ENCODE measurements around the gene PKNOX2. TPM values are rescaled to one million over a fixed set of nuclear protein-coding genes. Genes with fewer than 3 reads are reported as not detected.
A peak's percentile ranks its signal among the peaks of the same experiment; 100 is the strongest.

Gene PKNOX2
- total and polyA plus RNA-seq, 9 donors = 11.5 to 27.8 (median 24.5) TPM

DNA sequence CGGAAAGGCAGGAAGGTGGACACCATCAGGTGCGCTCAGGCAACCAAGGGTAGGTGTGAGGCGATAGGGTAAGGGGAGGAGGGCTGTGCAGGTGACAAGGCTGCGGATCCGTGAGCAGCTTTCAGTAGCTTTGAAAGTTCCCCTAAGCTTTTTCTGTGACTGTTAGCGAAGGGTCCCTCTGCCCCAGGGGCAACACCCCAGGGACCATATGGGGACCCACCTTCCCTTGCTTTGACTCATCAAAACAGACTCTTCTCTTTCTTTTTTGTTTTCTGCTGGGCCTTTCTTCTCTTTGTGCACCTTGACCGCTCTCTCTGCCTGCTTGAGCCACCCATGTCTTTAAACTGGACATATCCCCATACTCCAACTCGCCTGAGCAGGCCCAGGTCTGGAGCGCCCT, 194.6 kb downstream of the PKNOX2 start:
- H3K27me3 ChIP-seq (ENCODE audit: control insufficient read depth, insufficient read depth, low read length) = no peaks in the 10 kb centered on the region
- 86% methylated on average over 6 of the region's 9 CpGs for WGBS (ENCODE audit: insufficient coverage)
- H3K9me3 ChIP-seq (replicated peaks; ENCODE audit: control insufficient read depth, low read depth, low read length) = no peaks in the 10 kb centered on the region
- H3K4me1 ChIP-seq (ENCODE audit: control insufficient read depth, insufficient read depth, low read length) = peaks cover 49% of the 10 kb centered on the region
- H3K27ac ChIP-seq (ENCODE audit: low read length) = no peak overlapping the region
- H3K36me3 ChIP-seq (ENCODE audit: control insufficient read depth, insufficient read depth, low read length) = peaks cover 23% of the 10 kb centered on the region
- no peak overlapping the region for H3K4me3 ChIP-seq (ENCODE audit: low read length)
- no peak for DNase-seq

DNA sequence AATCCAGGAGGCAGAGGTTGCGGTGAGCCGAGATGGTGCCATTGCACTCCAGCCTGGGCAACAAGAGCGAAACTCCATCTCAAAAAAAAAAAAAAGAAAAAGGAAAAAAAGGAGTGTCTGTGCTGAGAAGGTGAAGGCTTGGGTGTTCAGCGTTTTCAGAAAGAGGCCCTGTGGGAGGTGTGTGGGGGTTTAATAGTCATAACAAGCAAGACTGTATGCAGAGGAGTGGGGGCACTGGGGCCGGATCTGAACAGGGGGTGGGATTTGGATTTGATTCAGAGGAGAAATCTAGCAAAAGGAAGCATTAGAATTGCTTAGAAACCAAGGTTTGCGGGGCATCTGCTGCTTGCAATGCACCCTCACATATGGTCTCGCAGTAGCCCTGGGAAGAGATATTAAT, 195.5 kb downstream of the PKNOX2 start:
- WGBS (ENCODE audit: insufficient coverage) = 75% methylated on average over 4 of the region's 7 CpGs
- no peaks in the 10 kb centered on the region for H3K9me3 ChIP-seq (replicated peaks; ENCODE audit: control insufficient read depth, low read depth, low read length)
- H3K4me3 ChIP-seq (ENCODE audit: low read length) = no peak overlapping the region
- no peak overlapping the region for H3K27ac ChIP-seq (ENCODE audit: low read length)
- peaks cover 56% of the 10 kb centered on the region for H3K4me1 ChIP-seq (ENCODE audit: control insufficient read depth, insufficient read depth, low read length)
- H3K36me3 ChIP-seq (ENCODE audit: control insufficient read depth, insufficient read depth, low read length) = peaks cover 22% of the 10 kb centered on the region
- no peaks in the 10 kb centered on the region for H3K27me3 ChIP-seq (ENCODE audit: control insufficient read depth, insufficient read depth, low read length)
- DNase-seq = no peak

DNA sequence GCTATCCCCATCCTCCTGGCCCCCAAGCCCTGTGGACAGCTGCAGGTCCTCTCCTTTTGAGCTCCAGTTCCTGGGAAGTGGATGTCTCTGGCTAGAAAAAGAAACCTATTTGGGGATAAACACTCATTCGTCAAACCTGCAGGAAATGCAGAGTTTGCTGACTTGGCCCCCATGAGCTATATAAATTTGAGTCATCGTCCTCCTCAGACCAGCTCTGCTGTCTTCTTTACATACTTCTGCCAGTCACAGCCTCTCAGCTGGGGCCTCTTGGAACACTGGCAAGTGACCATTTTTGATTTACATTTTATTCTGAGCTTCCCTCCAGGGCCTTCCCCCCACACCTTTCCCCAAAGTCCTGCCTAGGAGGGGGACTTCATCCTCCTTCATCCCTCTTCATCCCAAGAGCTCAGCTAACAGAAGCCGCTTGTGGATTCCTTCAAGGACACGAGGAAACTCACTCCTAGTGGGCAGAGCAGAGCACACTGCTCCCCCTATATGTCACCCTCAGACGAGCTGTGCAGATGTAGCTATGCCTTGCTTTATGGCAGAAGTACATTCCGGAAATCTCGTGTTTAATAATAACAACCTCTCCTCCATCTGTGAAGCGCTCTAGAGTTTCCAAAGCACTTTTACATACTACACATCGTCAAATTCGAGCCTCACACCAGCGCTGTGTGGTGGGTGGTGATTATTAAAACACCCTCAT, 199.7 kb downstream of the PKNOX2 start:
- peaks cover 31% of the 10 kb centered on the region for H3K36me3 ChIP-seq (ENCODE audit: control insufficient read depth, insufficient read depth, low read length)
- DNase-seq = peak; percentile 67
- peak overlapping the region; percentile 67 for H3K27ac ChIP-seq (ENCODE audit: low read length)
- H3K27me3 ChIP-seq (ENCODE audit: control insufficient read depth, insufficient read depth, low read length) = no peaks in the 10 kb centered on the region
- WGBS (ENCODE audit: insufficient coverage) = 18% methylated on average over 5 of the region's 11 CpGs
- no peaks in the 10 kb centered on the region for H3K9me3 ChIP-seq (replicated peaks; ENCODE audit: control insufficient read depth, low read depth, low read length)
- no peak overlapping the region for H3K4me3 ChIP-seq (ENCODE audit: low read length)
- H3K4me1 ChIP-seq (ENCODE audit: control insufficient read depth, insufficient read depth, low read length) = peaks cover 37% of the 10 kb centered on the region

DNA sequence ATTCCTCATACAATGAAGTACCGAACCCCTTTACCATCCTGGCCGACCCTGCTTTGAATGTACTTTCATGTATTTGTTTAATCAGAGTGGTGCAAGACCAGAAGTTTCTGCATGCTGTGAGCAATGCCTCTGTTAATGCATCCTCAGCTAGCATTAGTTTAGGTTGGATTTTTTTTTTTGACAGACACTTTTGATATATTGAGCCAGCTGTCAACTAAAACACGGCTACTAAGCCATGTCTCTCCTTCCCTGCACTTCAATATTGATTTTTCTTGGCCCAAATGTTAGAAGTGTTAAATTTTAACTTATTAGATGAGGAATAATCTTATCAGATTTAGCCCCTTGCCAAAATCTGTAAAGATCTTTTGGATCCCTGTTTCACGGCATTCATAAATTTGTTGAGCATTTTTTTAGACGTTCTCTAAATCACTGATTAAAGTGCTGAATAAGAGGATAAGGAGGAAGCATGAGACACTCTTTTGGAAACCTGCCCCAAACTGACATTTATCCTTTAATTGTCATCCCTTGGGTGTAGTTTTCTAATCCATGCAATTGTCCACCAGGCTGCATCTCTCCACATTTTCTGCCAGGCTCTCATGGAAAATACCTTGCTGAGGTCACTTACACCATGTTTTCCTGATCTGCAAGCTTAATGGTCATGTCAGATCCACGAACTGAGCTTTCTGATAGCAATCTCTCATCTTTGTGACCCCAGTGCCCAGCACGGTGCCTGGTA, 200.8 kb downstream of the PKNOX2 start:
- Histone ChIP-seq H3K36me3 (ENCODE audit: control insufficient read depth, insufficient read depth, low read length) (peaks cover 38% of the 10 kb centered on the region), H3K4me3 (ENCODE audit: low read length) (no peak overlapping the region), H3K9me3 (replicated peaks; ENCODE audit: control insufficient read depth, low read depth, low read length) (no peaks in the 10 kb centered on the region), H3K27ac (ENCODE audit: low read length) (no peak overlapping the region), H3K4me1 (ENCODE audit: control insufficient read depth, insufficient read depth, low read length) (peaks cover 47% of the 10 kb centered on the region), H3K27me3 (ENCODE audit: control insufficient read depth, insufficient read depth, low read length) (peaks cover under 1% of the 10 kb centered on the region)
- DNase-seq = no peak
- WGBS (ENCODE audit: insufficient coverage) = 81% methylated on average over 2 of the region's 7 CpGs

DNA sequence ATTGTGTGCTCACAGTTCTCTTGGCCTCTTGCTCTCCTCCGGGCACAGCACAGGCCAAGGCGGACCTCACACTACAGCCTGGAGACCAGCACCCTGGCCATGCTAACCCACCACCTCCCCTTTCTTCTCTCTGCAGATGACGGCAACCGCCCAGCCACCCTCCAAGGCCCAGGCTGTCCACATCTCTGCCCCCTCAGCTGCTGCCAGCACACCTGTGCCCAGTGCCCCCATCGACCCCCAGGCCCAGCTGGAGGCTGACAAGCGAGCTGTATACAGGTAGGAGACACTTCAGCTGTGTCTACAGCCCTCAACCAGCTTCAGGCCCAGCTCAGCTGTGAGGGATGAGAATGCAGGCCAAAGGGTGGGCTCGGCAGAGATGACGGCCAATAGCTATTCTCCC, 203.2 kb downstream of the PKNOX2 start:
- no peak overlapping the region for H3K4me3 ChIP-seq (ENCODE audit: low read length)
- H3K36me3 ChIP-seq (ENCODE audit: control insufficient read depth, insufficient read depth, low read length) = peaks cover 30% of the 10 kb centered on the region
- 88% methylated on average over 2 of the region's 8 CpGs for WGBS (ENCODE audit: insufficient coverage)
- DNase-seq = no peak
- peaks cover 5% of the 10 kb centered on the region for H3K27me3 ChIP-seq (ENCODE audit: control insufficient read depth, insufficient read depth, low read length)
- H3K4me1 ChIP-seq (ENCODE audit: control insufficient read depth, insufficient read depth, low read length) = peaks cover 59% of the 10 kb centered on the region
- H3K9me3 ChIP-seq (replicated peaks; ENCODE audit: control insufficient read depth, low read depth, low read length) = no peaks in the 10 kb centered on the region
- no peak overlapping the region for H3K27ac ChIP-seq (ENCODE audit: low read length)

DNA sequence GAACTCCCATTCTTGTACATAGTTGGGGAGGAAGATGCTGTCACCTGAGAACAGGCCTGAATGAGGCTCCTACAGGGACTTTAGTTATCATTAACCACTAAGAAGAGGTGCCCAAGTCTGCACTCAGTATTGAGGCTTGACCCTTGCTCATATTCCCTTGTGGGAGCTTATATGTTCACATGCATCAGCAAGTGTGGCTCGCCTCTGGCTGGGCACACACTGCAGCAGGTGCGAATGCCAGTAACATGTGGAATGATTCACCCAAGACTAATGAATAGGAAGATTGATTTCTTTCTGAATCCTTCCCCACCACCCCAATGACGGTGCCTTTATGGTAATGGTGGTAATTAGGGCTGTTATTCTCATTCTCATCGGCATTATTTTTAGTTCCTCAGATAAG, 204.2 kb downstream of the PKNOX2 start:
- Histone ChIP-seq H3K36me3 (ENCODE audit: control insufficient read depth, insufficient read depth, low read length) (peaks cover 26% of the 10 kb centered on the region), H3K27me3 (ENCODE audit: control insufficient read depth, insufficient read depth, low read length) (peaks cover 5% of the 10 kb centered on the region), H3K9me3 (replicated peaks; ENCODE audit: control insufficient read depth, low read depth, low read length) (no peaks in the 10 kb centered on the region), H3K27ac (ENCODE audit: low read length) (peak overlapping the region; percentile 69), H3K4me1 (ENCODE audit: control insufficient read depth, insufficient read depth, low read length) (peaks cover 64% of the 10 kb centered on the region), H3K4me3 (ENCODE audit: low read length) (no peak overlapping the region)
- no peak for DNase-seq
- 100% methylated on average over 1 of the region's 4 CpGs for WGBS (ENCODE audit: insufficient coverage)

DNA sequence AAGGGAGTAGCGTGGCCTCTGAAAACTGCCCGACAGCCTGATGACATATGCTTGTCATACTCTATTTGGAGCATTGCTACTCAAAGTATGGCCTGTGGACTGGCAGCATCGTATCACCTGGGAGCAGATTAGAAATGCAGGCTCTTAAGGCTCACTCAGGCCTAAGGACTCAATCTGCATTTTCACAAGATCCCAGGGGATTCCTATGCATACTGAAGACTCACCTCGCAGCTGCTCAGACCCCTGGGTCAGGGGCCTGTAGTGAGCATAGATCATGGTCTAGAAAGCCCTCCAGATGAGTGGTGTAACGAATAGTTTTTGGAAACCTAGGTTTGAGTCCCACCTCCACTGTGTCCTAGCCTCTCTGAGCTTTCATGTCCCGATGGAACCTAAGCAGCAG, 205.3 kb downstream of the PKNOX2 start:
- peaks cover 5% of the 10 kb centered on the region for H3K27me3 ChIP-seq (ENCODE audit: control insufficient read depth, insufficient read depth, low read length)
- no peaks in the 10 kb centered on the region for H3K9me3 ChIP-seq (replicated peaks; ENCODE audit: control insufficient read depth, low read depth, low read length)
- peak overlapping the region; percentile 69 for H3K27ac ChIP-seq (ENCODE audit: low read length)
- H3K4me3 ChIP-seq (ENCODE audit: low read length) = no peak overlapping the region
- no peak for DNase-seq
- peaks cover 64% of the 10 kb centered on the region for H3K4me1 ChIP-seq (ENCODE audit: control insufficient read depth, insufficient read depth, low read length)
- H3K36me3 ChIP-seq (ENCODE audit: control insufficient read depth, insufficient read depth, low read length) = peaks cover 26% of the 10 kb centered on the region
- WGBS (ENCODE audit: insufficient coverage) = 75% methylated on average over 6 of the region's 6 CpGs

DNA sequence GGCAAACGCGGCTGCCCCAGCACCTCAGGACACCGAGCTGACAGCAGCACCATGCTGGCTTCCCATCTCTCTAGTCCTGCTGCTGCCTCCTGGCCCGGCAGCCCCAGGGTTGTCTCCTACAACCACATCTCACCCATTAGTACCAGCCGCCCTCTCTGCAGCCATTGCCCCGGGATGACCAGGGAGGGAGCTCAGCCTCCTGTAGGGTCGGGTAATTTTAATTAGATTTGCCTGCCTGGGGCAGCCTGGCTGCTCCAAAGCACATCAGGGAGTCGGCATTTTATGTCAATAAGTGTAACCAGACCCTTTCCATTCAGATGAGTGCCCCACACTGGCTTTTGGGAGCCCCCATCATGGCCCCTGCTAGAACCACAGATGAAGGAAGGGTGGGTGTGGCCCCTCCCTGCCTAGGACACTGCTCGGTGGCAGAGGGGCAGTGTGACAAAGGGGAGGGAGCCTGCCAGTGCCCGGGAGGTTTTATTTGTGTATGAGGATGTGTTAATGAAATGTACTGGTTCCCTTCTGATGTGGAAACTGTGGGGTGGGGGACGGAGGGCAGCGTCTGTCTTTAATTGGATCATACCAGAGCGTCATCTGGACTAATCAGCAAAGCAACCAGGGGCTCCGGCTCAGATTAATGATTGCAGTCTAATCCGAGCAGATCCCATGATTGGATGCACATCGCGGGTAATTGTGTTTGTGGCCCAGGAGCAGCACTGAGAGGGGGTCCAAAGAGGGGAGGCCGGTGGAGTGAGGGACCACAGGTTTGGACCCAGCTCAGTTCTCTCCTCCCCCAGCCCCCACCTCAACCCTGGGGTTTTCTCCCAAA, 206.2 kb downstream of the PKNOX2 start:
- Histone ChIP-seq H3K27me3 (ENCODE audit: control insufficient read depth, insufficient read depth, low read length) (peaks cover 5% of the 10 kb centered on the region), H3K4me1 (ENCODE audit: control insufficient read depth, insufficient read depth, low read length) (peaks cover 73% of the 10 kb centered on the region), H3K27ac (ENCODE audit: low read length) (no peak overlapping the region), H3K4me3 (ENCODE audit: low read length) (no peak overlapping the region), H3K36me3 (ENCODE audit: control insufficient read depth, insufficient read depth, low read length) (peaks cover 26% of the 10 kb centered on the region), H3K9me3 (replicated peaks; ENCODE audit: control insufficient read depth, low read depth, low read length) (no peaks in the 10 kb centered on the region)
- no peak for DNase-seq
- WGBS (ENCODE audit: insufficient coverage) = 33% methylated on average over 9 of the region's 18 CpGs

DNA sequence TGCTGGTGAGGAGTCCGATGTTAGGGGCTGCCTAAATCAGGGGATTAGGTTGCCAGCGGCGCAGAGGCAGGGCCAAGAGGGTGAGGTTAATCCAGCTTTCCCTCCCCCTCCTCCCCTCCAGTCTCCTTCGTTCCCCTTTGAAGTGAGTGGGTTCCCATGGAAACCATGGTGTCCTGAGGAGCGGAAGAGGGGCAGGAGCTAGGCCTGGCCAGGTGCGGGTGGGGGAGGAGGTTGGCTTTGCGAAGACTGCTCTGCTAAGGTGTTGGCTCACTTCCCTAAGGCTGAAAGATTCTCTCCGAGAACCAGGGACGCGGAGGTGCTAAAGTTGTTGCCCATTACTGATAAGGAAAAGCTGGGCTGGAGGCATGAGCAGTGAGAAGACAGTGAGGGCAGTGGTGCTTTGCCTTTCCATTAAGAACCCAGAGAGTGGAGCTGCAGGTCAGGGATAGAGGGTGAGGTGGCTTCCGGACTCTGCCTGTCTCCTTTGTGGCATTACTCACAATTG, 206.9 kb downstream of the PKNOX2 start:
- WGBS (ENCODE audit: insufficient coverage) = 43% methylated on average over 6 of the region's 11 CpGs
- Histone ChIP-seq H3K9me3 (replicated peaks; ENCODE audit: control insufficient read depth, low read depth, low read length) (no peaks in the 10 kb centered on the region), H3K4me1 (ENCODE audit: control insufficient read depth, insufficient read depth, low read length) (peaks cover 80% of the 10 kb centered on the region), H3K27me3 (ENCODE audit: control insufficient read depth, insufficient read depth, low read length) (peaks cover 5% of the 10 kb centered on the region), H3K4me3 (ENCODE audit: low read length) (no peak overlapping the region), H3K36me3 (ENCODE audit: control insufficient read depth, insufficient read depth, low read length) (peaks cover 26% of the 10 kb centered on the region), H3K27ac (ENCODE audit: low read length) (peak overlapping the region; percentile 13)
- DNase-seq = no peak

DNA sequence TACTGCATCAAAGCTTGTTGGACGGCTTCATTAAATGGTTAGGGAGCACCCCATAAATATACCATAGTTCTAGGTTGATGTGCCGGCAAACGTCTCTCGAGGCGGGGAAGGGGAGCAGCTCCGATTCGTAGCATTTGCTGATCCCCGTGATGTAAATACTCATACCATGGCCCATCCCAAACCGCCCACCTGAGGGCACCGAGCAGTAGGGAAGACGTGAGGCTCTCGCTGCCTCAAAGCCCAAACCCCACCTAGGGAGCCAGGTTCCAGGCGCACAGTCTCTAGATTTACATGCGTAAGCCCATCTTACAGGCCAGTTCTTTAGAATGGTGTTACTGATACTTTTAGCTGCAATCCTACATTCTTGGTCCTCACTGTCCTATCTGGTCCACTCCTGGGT, 207.5 kb downstream of the PKNOX2 start:
- no peaks in the 10 kb centered on the region for H3K9me3 ChIP-seq (replicated peaks; ENCODE audit: control insufficient read depth, low read depth, low read length)
- WGBS (ENCODE audit: insufficient coverage) = 72% methylated on average over 7 of the region's 14 CpGs
- DNase-seq = no peak
- no peak overlapping the region for H3K27ac ChIP-seq (ENCODE audit: low read length)
- no peak overlapping the region for H3K4me3 ChIP-seq (ENCODE audit: low read length)
- H3K36me3 ChIP-seq (ENCODE audit: control insufficient read depth, insufficient read depth, low read length) = peaks cover 26% of the 10 kb centered on the region
- H3K27me3 ChIP-seq (ENCODE audit: control insufficient read depth, insufficient read depth, low read length) = peaks cover 5% of the 10 kb centered on the region
- H3K4me1 ChIP-seq (ENCODE audit: control insufficient read depth, insufficient read depth, low read length) = peaks cover 86% of the 10 kb centered on the region
